IPS-18a (cell line): Measurements from ENCODE around the gene FLNC.

Experiments
- H3K27ac ChIP-seq: one replicate; pipeline ENCODE4 v1.5.1; 2013; ENCODE audit warnings: low read length
- H3K27me3 ChIP-seq: one replicate; pipeline ENCODE4 v1.6.1; 2013; ENCODE audit warnings: mild to moderate bottlenecking, low read length; ENCODE audit not compliant: control insufficient read depth, insufficient read depth
- H3K36me3 ChIP-seq: one replicate; pipeline ENCODE4 v1.6.1; 2013; ENCODE audit warnings: low read depth, low read length; ENCODE audit not compliant: control insufficient read depth
- H3K4me1 ChIP-seq: one replicate; pipeline ENCODE4 v1.6.1; 2013; ENCODE audit warnings: low read depth, low read length; ENCODE audit not compliant: control insufficient read depth
- H3K4me3 ChIP-seq: one replicate; pipeline ENCODE4 v1.5.1; 2013; ENCODE audit warnings: low read length
- H3K9ac ChIP-seq: one replicate; pipeline ENCODE4 v1.6.1; 2013; ENCODE audit warnings: mild to moderate bottlenecking, low read length, moderate library complexity
- H3K9me3 ChIP-seq: one replicate; pipeline ENCODE4 v1.6.1; 2013; ENCODE audit warnings: low read depth, low read length; ENCODE audit not compliant: control insufficient read depth

Gene FLNC

GRCh38 chr7:128791972-128792327, 38.3 kb upstream of the FLNC start:
- no peak overlapping the region for H3K27ac ChIP-seq
- peak overlapping the region; percentile 23 for H3K9ac ChIP-seq
- peaks cover 22% of the 10 kb centered on the region for H3K4me1 ChIP-seq
- no peaks in the 10 kb centered on the region for H3K9me3 ChIP-seq
- no peaks in the 10 kb centered on the region for H3K36me3 ChIP-seq
- H3K4me3 ChIP-seq, result peak overlapping the region; percentile 63
- no peaks in the 10 kb centered on the region for H3K27me3 ChIP-seq

GRCh38 chr7:128792471-128793180, 37.6 kb upstream of the FLNC start:
- Histone ChIP-seq H3K9ac (no peak overlapping the region), H3K4me3 (peak overlapping the region; percentile 63), H3K4me1 (peaks cover 22% of the 10 kb centered on the region), H3K36me3 (no peaks in the 10 kb centered on the region), H3K27ac (no peak overlapping the region), H3K9me3 (no peaks in the 10 kb centered on the region), H3K27me3 (no peaks in the 10 kb centered on the region)

GRCh38 chr7:128793181-128793547, 37.0 kb upstream of the FLNC start:
- no peak overlapping the region for H3K9ac ChIP-seq
- H3K4me1 ChIP-seq, result peaks cover 22% of the 10 kb centered on the region
- H3K27me3 ChIP-seq, result no peaks in the 10 kb centered on the region
- H3K9me3 ChIP-seq, result no peaks in the 10 kb centered on the region
- no peak overlapping the region for H3K27ac ChIP-seq
- no peaks in the 10 kb centered on the region for H3K36me3 ChIP-seq
- no peak overlapping the region for H3K4me3 ChIP-seq

- Histone ChIP-seq H3K27ac (no peak overlapping the region), H3K27me3 (no peaks in the 10 kb centered on the region), H3K9ac (no peak overlapping the region), H3K4me1 (peaks cover 22% of the 10 kb centered on the region), H3K9me3 (no peaks in the 10 kb centered on the region), H3K36me3 (no peaks in the 10 kb centered on the region), H3K4me3 (no peak overlapping the region)
Observed at GRCh38 chr7:128794020-128794419, 36.2 kb upstream of the FLNC start.

GRCh38 chr7:128794436-128794835, 35.8 kb upstream of the FLNC start:
- Histone ChIP-seq H3K36me3 (peaks cover 2% of the 10 kb centered on the region), H3K9me3 (no peaks in the 10 kb centered on the region), H3K9ac (no peak overlapping the region), H3K4me3 (no peak overlapping the region), H3K27ac (no peak overlapping the region), H3K27me3 (no peaks in the 10 kb centered on the region), H3K4me1 (peaks cover 22% of the 10 kb centered on the region)

- Histone ChIP-seq H3K9me3 (no peaks in the 10 kb centered on the region), H3K27me3 (no peaks in the 10 kb centered on the region), H3K4me1 (peaks cover 20% of the 10 kb centered on the region), H3K4me3 (no peak overlapping the region), H3K27ac (no peak overlapping the region), H3K36me3 (peaks cover 4% of the 10 kb centered on the region), H3K9ac (no peak overlapping the region)
Observed at GRCh38 chr7:128795129-128795528, 35.1 kb upstream of the FLNC start.

- H3K4me3 ChIP-seq, result no peak overlapping the region
- peaks cover 18% of the 10 kb centered on the region for H3K4me1 ChIP-seq
- no peak overlapping the region for H3K27ac ChIP-seq
Observed at GRCh38 chr7:128796327-128796726, 33.9 kb upstream of the FLNC start.

GRCh38 chr7:128799451-128799850, 30.8 kb upstream of the FLNC start:
- peaks cover 7% of the 10 kb centered on the region for H3K4me1 ChIP-seq
- H3K36me3 ChIP-seq, result peaks cover 22% of the 10 kb centered on the region

More at GRCh38 chr7:128796327-128796726, 33.9 kb upstream of the FLNC start:
- Histone ChIP-seq H3K9me3 (no peaks in the 10 kb centered on the region), H3K27me3 (no peaks in the 10 kb centered on the region), H3K9ac (no peak overlapping the region), H3K36me3 (peaks cover 9% of the 10 kb centered on the region)

GRCh38 chr7:128800567-128800966, 29.6 kb upstream of the FLNC start:
- Histone ChIP-seq H3K9me3 (no peaks in the 10 kb centered on the region), H3K36me3 (peaks cover 28% of the 10 kb centered on the region), H3K4me3 (no peak overlapping the region), H3K4me1 (no peaks in the 10 kb centered on the region), H3K9ac (no peak overlapping the region), H3K27ac (no peak overlapping the region), H3K27me3 (no peaks in the 10 kb centered on the region)

More at GRCh38 chr7:128799451-128799850, 30.8 kb upstream of the FLNC start:
- H3K27ac ChIP-seq, result no peak overlapping the region
- no peak overlapping the region for H3K4me3 ChIP-seq
- no peaks in the 10 kb centered on the region for H3K9me3 ChIP-seq
- H3K9ac ChIP-seq, result no peak overlapping the region
- no peaks in the 10 kb centered on the region for H3K27me3 ChIP-seq

- Histone ChIP-seq H3K9ac (no peak overlapping the region), H3K36me3 (peaks cover 33% of the 10 kb centered on the region), H3K4me3 (no peak overlapping the region), H3K4me1 (no peaks in the 10 kb centered on the region), H3K27me3 (no peaks in the 10 kb centered on the region), H3K27ac (no peak overlapping the region), H3K9me3 (no peaks in the 10 kb centered on the region)
Observed at GRCh38 chr7:128801003-128801402, 29.2 kb upstream of the FLNC start.

GRCh38 chr7:128801667-128802418, 28.4 kb upstream of the FLNC start:
- no peaks in the 10 kb centered on the region for H3K27me3 ChIP-seq
- no peak overlapping the region for H3K27ac ChIP-seq
- H3K9ac ChIP-seq, result no peak overlapping the region
- no peaks in the 10 kb centered on the region for H3K9me3 ChIP-seq
- H3K36me3 ChIP-seq, result peaks cover 40% of the 10 kb centered on the region
- no peak overlapping the region for H3K4me3 ChIP-seq
- H3K4me1 ChIP-seq, result no peaks in the 10 kb centered on the region

- H3K4me1 ChIP-seq, result no peaks in the 10 kb centered on the region
- H3K9me3 ChIP-seq, result no peaks in the 10 kb centered on the region
- H3K36me3 ChIP-seq, result peaks cover 46% of the 10 kb centered on the region
- no peak overlapping the region for H3K27ac ChIP-seq
- no peaks in the 10 kb centered on the region for H3K27me3 ChIP-seq
- no peak overlapping the region for H3K4me3 ChIP-seq
- H3K9ac ChIP-seq, result no peak overlapping the region
Observed at GRCh38 chr7:128804484-128804883, 25.7 kb upstream of the FLNC start.
